Muscle of leg (tissue), 16 donors: ENCODE measurements around the gene TCEA2. TPM values are rescaled to one million over a fixed set of nuclear protein-coding genes. Genes with fewer than 3 reads are reported as not detected.

ENCODE experiments used
- DNase-seq: peaks from one replicate; pipeline ENCODE4 v3.0.0; 2013
- H3K27ac ChIP-seq: one replicate; pipeline ENCODE4 v1.5.1; 2013; ENCODE audit warnings: mild to moderate bottlenecking, low read length, control low read depth
- H3K27me3 ChIP-seq: one replicate; pipeline ENCODE4 v1.6.1; 2013; ENCODE audit warnings: low read length; ENCODE audit not compliant: control insufficient read depth, insufficient read depth
- H3K36me3 ChIP-seq: one replicate; pipeline ENCODE4 v1.6.1; 2013; ENCODE audit warnings: low read length; ENCODE audit not compliant: control insufficient read depth, insufficient read depth
- H3K4me1 ChIP-seq: one replicate; pipeline ENCODE4 v1.6.1; 2013; ENCODE audit warnings: low read length; ENCODE audit not compliant: control insufficient read depth, insufficient read depth
- H3K4me3 ChIP-seq: one replicate; pipeline ENCODE4 v1.5.1; 2013; ENCODE audit warnings: low read length, control low read depth
- H3K9me3 ChIP-seq: replicated peaks from 2 replicates; pipeline ENCODE4 v1.6.1; 2013; ENCODE audit warnings: low read depth, low read length; ENCODE audit not compliant: control insufficient read depth
- WGBS: methylation state at CpG from one replicate; pipeline ENCODE4 v1.1.5; 2013; ENCODE audit warnings: missing lambda C conversion rate; ENCODE audit not compliant: insufficient coverage; 5-methylcytosine and 5-hydroxymethylcytosine counted together
- long read RNA-seq, 11 donors: transcript quantifications; one replicate each; lab custom pipeline, GENCODE V29; 2026
- polyA plus RNA-seq, 8 donors: library from polyadenylated mRNA; unstranded; fragments of 120-200 nt; gene quantifications; one replicate each; pipeline versions ENCODE4 v1.2.1 to v1.2.3, GENCODE V29; 2013; ENCODE audit warnings: inconsistent platforms in 1 of 8, low replicate concordance in 1 of 8; ENCODE audit not compliant: insufficient read length in 8 of 8, insufficient read depth in 1 of 8
- total RNA-seq: library from RNA; stranded (reverse); fragments of 120-200 nt; gene quantifications from one replicate; pipeline ENCODE4 v1.2.4, GENCODE V29; 2013

Gene TCEA2
- total RNA-seq (24.6 TPM), polyA plus RNA-seq (10 to 100 TPM; 43.1 to 60.1 (median 46.9) TPM)
- long read RNA-seq, donor 1, transcript TCEA2-202 (10 exons, 1,235 nt) = major isoform, 9 of 10 reads
- long read RNA-seq, donor 1, partial matches to known transcripts = 0 of 10 reads
- long read RNA-seq, donor 1, other reads (novel, unspliced or antisense) = 0 of 10 reads
- long read RNA-seq, donor 2, partial matches to known transcripts = 0 of 2 reads
- long read RNA-seq, donor 2, other reads (novel, unspliced or antisense) = 0 of 2 reads
- long read RNA-seq, donor 3, transcript TCEA2-202 (10 exons, 1,235 nt) = major isoform, 18 of 20 reads
- long read RNA-seq, donor 3, partial matches to known transcripts = 0 of 20 reads
- long read RNA-seq, donor 3, other reads (novel, unspliced or antisense) = 0 of 20 reads
- long read RNA-seq, donor 4, transcript TCEA2-202 (10 exons, 1,235 nt) = major isoform, 6 of 9 reads
- long read RNA-seq, donor 4, partial matches to known transcripts = 0 of 9 reads
- long read RNA-seq, donor 4, other reads (novel, unspliced or antisense) = 0 of 9 reads
- long read RNA-seq, donor 5, transcript TCEA2-202 (10 exons, 1,235 nt) = major isoform, 19 of 138 reads
- long read RNA-seq, donor 5, partial matches to known transcripts = 119 of 138 reads
- long read RNA-seq, donor 5, other reads (novel, unspliced or antisense) = 0 of 138 reads
- long read RNA-seq, donor 6, transcript TCEA2-202 (10 exons, 1,235 nt) = major isoform, 24 of 34 reads
- long read RNA-seq, donor 6, partial matches to known transcripts = 10 of 34 reads
- long read RNA-seq, donor 6, other reads (novel, unspliced or antisense) = 0 of 34 reads
- long read RNA-seq, donor 7, transcript TCEA2-202 (10 exons, 1,235 nt) = major isoform, 11 of 12 reads
- long read RNA-seq, donor 7, partial matches to known transcripts = 0 of 12 reads
- long read RNA-seq, donor 7, other reads (novel, unspliced or antisense) = 0 of 12 reads
- long read RNA-seq, donor 8, transcript TCEA2-202 (10 exons, 1,235 nt) = major isoform, 9 of 11 reads
- long read RNA-seq, donor 8, partial matches to known transcripts = 0 of 11 reads
- long read RNA-seq, donor 8, other reads (novel, unspliced or antisense) = 0 of 11 reads
- long read RNA-seq, donor 9, transcript TCEA2-202 (10 exons, 1,235 nt) = major isoform, 5 of 7 reads
- long read RNA-seq, donor 9, partial matches to known transcripts = 0 of 7 reads
- long read RNA-seq, donor 9, other reads (novel, unspliced or antisense) = 0 of 7 reads
- long read RNA-seq, donor 10, partial matches to known transcripts = 0 of 4 reads
- long read RNA-seq, donor 10, other reads (novel, unspliced or antisense) = 0 of 4 reads
- long read RNA-seq, donor 11, transcript TCEA2-202 (10 exons, 1,235 nt) = major isoform, 8 of 9 reads
- long read RNA-seq, donor 11, partial matches to known transcripts = 0 of 9 reads
- long read RNA-seq, donor 11, other reads (novel, unspliced or antisense) = 0 of 9 reads

DNA sequence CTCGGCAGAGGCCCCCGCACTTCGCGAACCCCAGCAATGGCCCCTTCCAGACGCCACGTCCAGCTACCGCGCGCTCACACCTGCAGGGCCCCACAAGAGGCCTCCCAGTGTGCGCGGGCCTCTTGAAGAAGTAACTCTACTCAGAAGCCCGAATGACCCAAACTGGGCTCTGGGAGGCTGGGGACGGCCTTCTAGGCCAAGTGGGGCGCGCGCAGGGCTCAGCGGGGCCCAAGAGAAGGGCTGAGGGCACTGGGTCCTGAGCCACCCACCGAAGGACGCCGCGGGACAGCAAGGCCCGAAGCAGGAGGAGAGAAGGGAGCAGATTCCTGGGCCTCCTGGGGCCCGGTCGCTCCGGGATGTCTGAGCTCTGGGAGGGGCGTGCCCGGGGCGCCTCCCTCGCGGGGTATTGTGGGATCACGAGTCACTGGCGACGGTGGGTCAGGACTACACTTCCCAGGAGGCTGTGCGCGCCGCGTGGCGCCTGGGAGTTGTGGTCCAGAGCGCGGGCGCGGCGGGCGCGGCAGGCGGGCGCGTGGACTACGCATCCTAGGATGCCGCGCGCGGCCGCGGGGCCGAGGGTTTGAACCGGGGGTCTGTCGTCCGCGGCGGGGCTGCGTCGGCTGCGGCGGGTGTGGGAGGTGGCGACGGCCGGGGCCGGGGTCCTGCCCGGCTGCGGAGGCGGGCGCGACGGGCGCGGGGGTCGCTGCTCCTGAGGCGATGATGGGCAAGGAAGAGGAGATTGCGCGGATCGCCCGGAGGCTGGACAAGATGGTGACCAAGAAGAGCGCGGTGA lies at the start of gene TCEA2:
TSS of gene TCEA2 (plus strand) at position 603 of the 793 bp plus-strand sequence. CDS start at position 718, 115 bp downstream.
- peaks cover 4% of the 10 kb centered on the region for H3K27me3 ChIP-seq
- DNase-seq = peak; percentile 99
- H3K36me3 ChIP-seq = no peaks in the 10 kb centered on the region
- peak within 1 kb of the TSS; percentile 76 for H3K27ac ChIP-seq
- H3K9me3 ChIP-seq = no peaks in the 10 kb centered on the region
- peak within 1 kb of the TSS; percentile 87 for H3K4me3 ChIP-seq
- peaks cover 30% of the 10 kb centered on the region for H3K4me1 ChIP-seq
- WGBS = 3% methylated on average over 83 of the region's 85 CpGs

DNA sequence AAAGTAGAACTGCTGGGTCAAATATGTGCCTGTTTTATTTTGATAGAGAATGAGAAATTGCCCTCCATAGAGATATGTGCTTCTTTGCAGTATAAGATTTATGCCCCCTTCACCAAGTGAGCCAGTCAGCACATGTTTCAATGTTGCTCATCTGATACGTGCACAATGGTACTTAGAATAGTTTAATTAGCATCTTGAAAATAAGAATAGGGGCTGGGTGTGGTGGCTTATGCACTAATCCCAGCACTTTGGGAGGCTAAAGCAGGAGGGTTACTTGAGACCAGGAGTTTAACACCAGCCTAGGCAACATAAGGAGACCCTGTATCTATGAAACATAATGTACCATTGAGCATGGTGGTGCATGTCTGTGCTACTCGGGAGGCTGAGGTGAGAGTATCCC lies 47.4 kb upstream of the TCEA2 start:
- Histone ChIP-seq H3K9me3 (no peaks in the 10 kb centered on the region), H3K36me3 (peaks cover 67% of the 10 kb centered on the region), H3K4me1 (no peaks in the 10 kb centered on the region), H3K4me3 (no peak overlapping the region), H3K27ac (no peak overlapping the region), H3K27me3 (no peaks in the 10 kb centered on the region)
- no CpG with 5 or more reads among the region's 2 CpGs for WGBS
- DNase-seq = no peak

DNA sequence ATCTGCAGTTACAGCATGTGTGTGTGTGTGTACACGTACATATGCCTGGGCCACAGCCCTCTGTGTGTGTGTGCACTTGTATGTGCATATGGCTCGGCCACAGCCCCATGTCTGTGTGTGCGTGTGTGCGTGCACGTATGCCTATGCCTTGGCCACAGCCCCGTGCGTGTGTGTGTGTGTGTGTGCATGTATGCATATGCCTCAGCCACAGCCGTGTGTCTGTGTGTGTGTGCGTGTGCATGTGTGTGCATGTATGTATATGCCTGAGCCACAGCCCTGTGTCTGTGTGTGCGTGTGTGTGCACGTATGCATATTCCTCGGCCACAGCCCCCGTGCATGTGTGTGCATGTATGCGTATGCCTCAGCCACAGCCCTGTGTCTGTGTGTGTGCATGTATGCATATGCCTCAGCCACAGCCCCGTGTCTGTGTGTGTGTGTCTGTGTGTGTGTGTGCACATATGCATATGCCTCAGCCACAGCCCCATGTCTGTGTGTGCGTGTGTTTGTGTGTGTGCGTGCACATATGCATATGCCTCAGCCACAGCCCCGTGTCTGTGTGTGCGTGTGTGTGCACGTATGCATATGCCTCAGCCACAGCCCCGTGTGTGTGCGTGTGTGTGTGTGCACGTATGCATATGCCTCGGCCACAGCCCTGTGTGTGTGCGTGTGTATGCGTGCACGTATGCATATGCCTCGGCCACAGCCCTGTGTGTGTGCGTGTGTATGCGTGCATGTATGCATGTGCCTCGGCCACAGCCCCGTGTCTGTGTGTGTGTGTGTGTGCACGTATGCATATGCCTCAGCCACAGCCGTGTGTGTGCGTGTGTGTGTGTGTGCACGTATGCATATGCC lies 41.6 kb upstream of the TCEA2 start:
- no peaks in the 10 kb centered on the region for H3K4me1 ChIP-seq
- H3K27me3 ChIP-seq = no peaks in the 10 kb centered on the region
- no peak for DNase-seq
- no peak overlapping the region for H3K4me3 ChIP-seq
- H3K9me3 ChIP-seq = no peaks in the 10 kb centered on the region
- no peak overlapping the region for H3K27ac ChIP-seq
- H3K36me3 ChIP-seq = peaks cover 81% of the 10 kb centered on the region
- WGBS = 98% methylated on average over 34 of the region's 36 CpGs

DNA sequence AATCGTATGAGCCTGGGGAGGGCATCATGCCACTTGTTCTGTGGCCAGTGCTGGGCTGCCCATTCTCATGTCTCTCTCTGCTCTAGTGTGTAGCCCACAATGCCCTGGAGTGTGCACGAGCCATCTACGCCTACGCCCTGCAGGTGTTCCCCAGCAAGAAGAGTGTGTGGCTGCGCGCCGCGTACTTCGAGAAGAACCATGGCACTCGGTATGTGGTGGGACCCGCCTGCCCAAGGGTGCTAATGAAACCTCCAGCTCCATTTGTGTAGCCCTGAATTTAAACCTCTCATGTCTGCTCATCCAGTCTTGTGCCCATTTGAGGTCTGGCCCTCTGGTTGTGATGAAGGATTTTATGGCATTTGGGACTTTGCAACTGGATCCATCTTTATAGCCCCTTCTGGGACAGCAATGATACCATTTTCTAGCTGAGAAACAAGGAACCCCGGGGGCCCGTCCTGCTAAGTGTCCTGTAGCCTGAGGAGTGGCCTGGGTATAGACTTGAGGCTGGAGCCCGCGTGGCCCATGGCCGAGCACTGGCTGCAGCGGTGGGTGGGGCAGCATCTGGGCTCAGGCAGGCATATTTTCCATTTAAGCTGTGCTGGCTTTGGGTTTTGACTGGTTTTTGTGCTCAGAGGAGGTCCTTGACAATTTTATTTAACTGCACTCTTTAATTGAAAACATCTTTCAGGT lies 40.2 kb upstream of the TCEA2 start:
- Histone ChIP-seq H3K4me1 (no peaks in the 10 kb centered on the region), H3K36me3 (peaks cover 85% of the 10 kb centered on the region), H3K9me3 (no peaks in the 10 kb centered on the region), H3K4me3 (no peak overlapping the region), H3K27ac (no peak overlapping the region), H3K27me3 (no peaks in the 10 kb centered on the region)
- WGBS = 91% methylated on average over 16 of the region's 17 CpGs
- DNase-seq = no peak

DNA sequence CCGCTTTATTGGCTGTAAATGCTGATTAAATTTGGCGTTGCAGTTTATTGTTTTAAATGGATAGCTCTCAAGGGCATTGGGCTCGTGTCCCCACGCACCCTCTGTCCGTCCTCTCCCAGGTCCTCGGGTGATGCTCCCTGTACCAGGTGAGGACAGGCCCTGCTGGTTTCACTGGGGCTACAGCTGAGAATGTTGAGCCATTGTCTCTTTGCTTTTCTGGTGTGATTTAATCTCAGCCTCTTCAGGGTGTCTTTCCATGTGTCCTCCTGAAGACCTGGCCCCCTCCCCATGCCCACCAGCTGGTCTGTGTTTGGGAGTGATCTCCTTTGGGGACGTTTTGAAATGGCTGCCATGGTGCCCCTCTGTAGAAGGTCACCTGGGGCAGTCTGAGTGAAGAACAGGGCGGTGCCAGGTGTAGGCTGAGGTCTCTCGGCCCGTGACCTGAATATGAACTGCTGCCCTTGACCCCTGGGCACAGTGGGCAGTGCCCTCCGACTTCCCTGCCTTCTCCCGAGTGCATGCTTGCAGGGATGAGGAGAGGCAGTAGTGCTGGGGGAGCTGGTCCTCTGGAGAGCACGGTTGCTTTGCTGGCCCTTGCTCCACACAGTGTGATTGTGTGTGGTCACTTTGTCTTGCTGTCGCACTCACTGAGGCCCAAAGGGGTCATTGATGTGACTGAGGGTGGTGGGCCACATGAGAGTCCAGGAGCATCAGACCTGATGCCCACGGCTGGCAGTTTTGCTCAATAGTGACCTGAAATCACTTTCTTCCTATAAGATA lies 39.4 kb upstream of the TCEA2 start:
- peaks cover 87% of the 10 kb centered on the region for H3K36me3 ChIP-seq
- no peak overlapping the region for H3K4me3 ChIP-seq
- no peaks in the 10 kb centered on the region for H3K9me3 ChIP-seq
- 86% methylated on average over 6 of the region's 15 CpGs for WGBS
- H3K27ac ChIP-seq = no peak overlapping the region
- DNase-seq = no peak
- H3K4me1 ChIP-seq = no peaks in the 10 kb centered on the region
- H3K27me3 ChIP-seq = no peaks in the 10 kb centered on the region

DNA sequence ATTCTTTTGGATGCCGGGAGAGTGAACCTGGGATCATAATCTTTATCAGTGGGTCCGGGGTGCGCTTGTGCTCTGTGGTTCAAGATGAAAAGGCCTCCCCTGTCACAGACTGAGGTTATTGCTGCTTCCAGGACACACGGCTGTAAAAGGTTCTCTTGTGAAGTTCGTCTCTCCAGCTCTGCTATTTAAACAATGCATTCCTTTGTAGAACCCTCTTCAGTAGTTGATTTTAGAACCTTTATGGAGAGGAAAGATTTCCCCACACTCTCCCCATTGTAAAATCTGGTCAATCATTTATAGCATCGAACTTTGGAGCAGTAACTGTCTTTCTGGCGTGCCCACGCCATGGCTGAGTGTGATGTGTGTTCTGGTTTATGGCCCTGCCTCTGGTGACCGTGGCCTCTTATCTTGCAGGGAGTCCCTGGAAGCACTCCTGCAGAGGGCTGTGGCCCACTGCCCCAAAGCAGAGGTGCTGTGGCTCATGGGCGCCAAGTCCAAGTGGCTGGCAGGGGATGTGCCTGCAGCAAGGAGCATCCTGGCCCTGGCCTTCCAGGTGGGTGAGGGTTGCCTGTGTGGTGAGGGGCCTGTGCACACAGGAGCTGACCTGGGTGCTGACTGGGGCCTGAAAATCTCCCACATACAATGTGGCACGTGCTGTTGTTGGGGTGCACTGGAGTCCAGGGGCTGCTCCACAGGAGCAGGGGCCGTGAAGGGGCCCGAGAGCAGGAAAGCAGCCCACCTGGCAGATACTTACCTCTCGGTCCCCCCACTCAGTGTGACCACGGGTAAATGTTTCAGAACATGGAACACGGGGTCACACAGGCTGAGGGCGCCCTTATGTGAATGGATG lies 38.6 kb upstream of the TCEA2 start:
- WGBS = 87% methylated on average over 6 of the region's 17 CpGs
- Histone ChIP-seq H3K9me3 (no peaks in the 10 kb centered on the region), H3K27ac (no peak overlapping the region), H3K4me3 (no peak overlapping the region), H3K36me3 (peaks cover 85% of the 10 kb centered on the region), H3K4me1 (no peaks in the 10 kb centered on the region), H3K27me3 (no peaks in the 10 kb centered on the region)
- no peak for DNase-seq

DNA sequence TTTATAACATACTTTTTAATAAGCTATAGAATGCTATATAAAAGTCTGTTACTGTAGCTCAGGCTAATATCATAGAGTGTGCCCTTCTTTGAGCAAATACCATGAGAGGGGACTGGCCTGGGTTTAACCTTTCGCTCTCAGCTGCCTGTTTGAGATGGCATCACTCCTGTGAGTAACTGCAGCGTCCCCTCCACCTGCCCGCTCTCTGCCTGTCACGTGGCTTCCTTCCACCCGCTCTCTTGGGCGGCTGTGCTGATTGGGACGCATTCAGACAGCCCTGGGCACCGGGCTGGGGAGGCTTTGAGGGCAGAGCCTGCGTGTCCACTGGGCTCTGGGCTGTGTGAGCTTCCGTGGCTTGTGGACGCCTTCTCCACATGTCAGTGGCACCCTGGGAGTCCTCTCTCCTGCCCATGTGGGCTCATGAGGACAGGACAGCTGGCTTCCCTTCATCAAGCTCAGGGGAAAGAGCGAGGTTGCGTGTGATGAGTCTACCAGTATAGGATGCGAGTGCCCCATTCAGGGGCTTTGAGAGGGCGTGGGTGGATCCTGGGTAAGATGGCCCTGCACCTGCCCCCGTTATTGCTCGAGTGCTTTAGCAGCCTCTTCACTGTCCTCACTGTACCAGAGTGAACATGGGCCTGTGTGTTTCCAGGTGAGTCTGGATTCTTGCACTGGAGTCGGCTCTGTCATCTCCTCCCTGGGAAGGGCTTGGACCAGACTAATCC lies 37.7 kb upstream of the TCEA2 start:
- Histone ChIP-seq H3K36me3 (peaks cover 87% of the 10 kb centered on the region), H3K9me3 (no peaks in the 10 kb centered on the region), H3K27me3 (no peaks in the 10 kb centered on the region), H3K4me1 (no peaks in the 10 kb centered on the region), H3K4me3 (no peak overlapping the region), H3K27ac (no peak overlapping the region)
- 92% methylated on average over 17 of the region's 18 CpGs for WGBS
- no peak for DNase-seq
